Keratinocyte (primary cell): ENCODE data around the gene FLNC. TPM values are rescaled to one million over a fixed set of nuclear protein-coding genes. Genes with fewer than 3 reads are reported as not detected.
A peak's percentile ranks its signal among the peaks of the same experiment; 100 is the strongest.

Experiments
- DNase-seq: peaks from one replicate; pipeline ENCODE4 v3.0.0-alpha.2; 2011; ENCODE audit warnings: low read depth, missing footprints, low spot score
- FAIRE-seq: peaks from 2 replicates; lab custom pipeline; 2011; peaks lifted over from hg19 to GRCh38; lab: Jason Lieb, UNC
- H2AFZ ChIP-seq: 2 replicates; pipeline ENCODE4 v1.6.0; 2012; ENCODE audit warnings: low read length, control low read depth, inconsistent platforms; ENCODE audit not compliant: control insufficient read depth
- H3K27ac ChIP-seq: 2 replicates; pipeline ENCODE4 v1.5.1; 2011; ENCODE audit warnings: low read length; ENCODE audit not compliant: control insufficient read depth, insufficient read depth
- H3K27me3 ChIP-seq: 3 replicates; pipeline ENCODE4 v1.6.0; 2011; ENCODE audit warnings: low read length; ENCODE audit not compliant: control insufficient read depth, insufficient read depth; ENCODE audit errors: extremely low read depth
- H3K36me3 ChIP-seq, 2 experiments: 2 replicates in 1 of 2; 3 replicates in 1 of 2; pipeline ENCODE4 v1.5.1; 2011; ENCODE audit warnings: low read length in 2 of 2, mild to moderate bottlenecking in 1 of 2; ENCODE audit not compliant: control insufficient read depth in 2 of 2, insufficient read depth in 2 of 2; ENCODE audit errors: extremely low read depth in 1 of 2
- H3K4me1 ChIP-seq: 3 replicates; pipeline ENCODE4 v1.5.1; 2011; ENCODE audit warnings: low read length; ENCODE audit not compliant: control insufficient read depth, insufficient read depth; ENCODE audit errors: extremely low read depth
- H3K4me2 ChIP-seq: 3 replicates; pipeline ENCODE4 v1.6.0; 2011; ENCODE audit warnings: low read depth, low read length; ENCODE audit not compliant: control insufficient read depth, insufficient read depth; ENCODE audit errors: extremely low read depth
- H3K4me3 ChIP-seq, 3 experiments: fragments of 200-600 bp in 1 of 3; sonication (generic) in 1 of 3; 2 replicates in 2 of 3; 3 replicates in 1 of 3; pipeline ENCODE4 v1.5.1; 2011 to 2016; ENCODE audit warnings: low read length in 3 of 3, mild to moderate bottlenecking in 3 of 3, control low read depth in 2 of 3, inconsistent platforms in 1 of 3, low read depth in 1 of 3, mixed read lengths in 1 of 3, mixed run types in 1 of 3, moderate library complexity in 1 of 3; ENCODE audit not compliant: control insufficient read depth in 2 of 3, insufficient read depth in 2 of 3; ENCODE audit errors: extremely low read depth in 1 of 3
- H3K79me2 ChIP-seq: 2 replicates; pipeline ENCODE4 v1.6.0; 2012; ENCODE audit warnings: low read length; ENCODE audit not compliant: control insufficient read depth, insufficient read depth
- H3K9ac ChIP-seq: 3 replicates; pipeline ENCODE4 v1.6.0; 2011; ENCODE audit warnings: low read length; ENCODE audit not compliant: control insufficient read depth, insufficient read depth; ENCODE audit errors: extremely low read depth
- H3K9me1 ChIP-seq: 3 replicates; pipeline ENCODE4 v1.6.0; 2011; ENCODE audit warnings: low read length; ENCODE audit not compliant: control insufficient read depth, insufficient read depth; ENCODE audit errors: extremely low read depth
- H3K9me3 ChIP-seq: 2 replicates; pipeline ENCODE4 v1.5.1; 2012; ENCODE audit warnings: low read depth, low read length; ENCODE audit not compliant: control insufficient read depth
- H4K20me1 ChIP-seq: 3 replicates; pipeline ENCODE4 v1.6.0; 2011; ENCODE audit warnings: low read length; ENCODE audit not compliant: control insufficient read depth, insufficient read depth; ENCODE audit errors: extremely low read depth
- CTCF ChIP-seq, 3 experiments: IDR thresholded peaks in 1 of 3; conservative IDR thresholded peaks in 1 of 3; optimal IDR thresholded peaks in 1 of 3; 2 replicates in 2 of 3; 3 replicates in 1 of 3; pipeline versions ENCODE3 to v1.5.1; 2011; ENCODE audit warnings: low read length in 3 of 3, mild to moderate bottlenecking in 3 of 3, moderate library complexity in 2 of 3, control low read depth in 1 of 3, inconsistent platforms in 1 of 3; ENCODE audit not compliant: insufficient read depth in 2 of 3; ENCODE audit errors: extremely low read depth in 1 of 3
- EZH2 ChIP-seq: IDR thresholded peaks from one replicate; pipeline ENCODE4 v1.6.1; 2012; ENCODE audit warnings: inconsistent platforms, mild to moderate bottlenecking, low read length, moderate library complexity
- dilution Hi-C: fragments of 300-500 bp; cut with MboI; formaldehyde crosslinking; loops from one replicate; pipeline ENCODE4 v1.7.0; 2020; ENCODE audit warnings: low sequenced_read_pairs; ENCODE audit not compliant: extremely low pct_ligation_motif_present
- polyA plus RNA-seq, 5 experiments: library from polyadenylated mRNA; depleted of rRNA in 3 of 5; stranded (reverse) in 3 of 5; stranded (forward) in 1 of 5; unstranded in 1 of 5; fragments of >200 nt; gene quantifications; 1 replicate in 1 of 5; 2 replicates in 3 of 5; 3 replicates in 1 of 5; pipeline versions ENCODE4 v1.2.1 to v1.2.3, GENCODE V29; 2011 to 2012; ENCODE audit warnings: missing spikeins in 2 of 5, low read depth in 1 of 5, low replicate concordance in 1 of 5

FLNC gene
- polyA plus RNA-seq, 1 donor (not counting 4 experiments of a cell fraction or from before 2014, with no cell fraction given), result 0.03 TPM

- H3K9ac ChIP-seq, result peak overlapping the region; percentile 42
- peak; percentile 81 for FAIRE-seq
- H3K4me1 ChIP-seq, result peaks cover 37% of the 10 kb centered on the region
- TF ChIP-seq EZH2 (no peak), CTCF (optimal IDR thresholded peaks at IDR 0.05 in 1 of 3, IDR thresholded peaks at IDR 0.05 in 1 of 3, conservative IDR thresholded peaks at IDR 0.05 in 1 of 3; ENCODE audit: extremely low read depth in 1 of 3, insufficient read depth in 2 of 3, low read length in 3 of 3) (no peak)
- no peaks in the 10 kb centered on the region for H3K9me3 ChIP-seq
- no peak overlapping the region for H3K4me3 ChIP-seq
- no peaks in the 10 kb centered on the region for H3K9me1 ChIP-seq
- dilution Hi-C loops, result no loop called here
- H3K79me2 ChIP-seq, result no peaks in the 10 kb centered on the region
- H2AFZ ChIP-seq, result peak overlapping the region; percentile 64
- H3K27me3 ChIP-seq, result no peaks in the 10 kb centered on the region
- peak; percentile 79 for DNase-seq
- H4K20me1 ChIP-seq, result no peaks in the 10 kb centered on the region
- H3K4me2 ChIP-seq, result peak overlapping the region; percentile 67
- peak overlapping the region; percentile 10 for H3K27ac ChIP-seq
- no peaks in the 10 kb centered on the region for H3K36me3 ChIP-seq
Measured at GRCh38 chr7:128893251-128894100, 63.3 kb downstream of the FLNC start.

DNA sequence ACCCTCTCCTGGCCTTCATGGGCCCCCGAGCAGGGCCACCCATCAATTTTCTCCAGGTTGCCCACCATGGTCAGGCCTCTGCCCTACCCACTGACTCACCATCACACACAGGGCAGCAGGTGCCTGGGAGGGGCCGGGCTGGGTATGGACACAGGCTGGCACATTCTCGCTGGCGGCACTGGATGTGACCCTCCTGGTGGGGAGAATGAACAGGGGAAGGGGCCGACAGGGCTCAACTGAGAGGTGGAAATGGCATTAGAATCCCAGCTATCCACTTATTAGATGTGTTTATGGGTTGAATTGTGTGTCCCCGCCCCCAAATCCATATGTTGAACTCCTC lies 63.9 kb downstream of the FLNC start:
- Histone ChIP-seq H3K9me1 (no peaks in the 10 kb centered on the region), H3K27ac (no peak overlapping the region), H3K4me2 (no peak overlapping the region), H3K4me3 (no peak overlapping the region), H2AFZ (no peak overlapping the region), H3K36me3 (no peaks in the 10 kb centered on the region), H3K9me3 (no peaks in the 10 kb centered on the region), H3K9ac (no peak overlapping the region), H3K27me3 (no peaks in the 10 kb centered on the region), H3K79me2 (no peaks in the 10 kb centered on the region), H3K4me1 (peaks cover 37% of the 10 kb centered on the region), H4K20me1 (no peaks in the 10 kb centered on the region)
- TF ChIP-seq CTCF (optimal IDR thresholded peaks at IDR 0.05 in 1 of 3, IDR thresholded peaks at IDR 0.05 in 1 of 3, conservative IDR thresholded peaks at IDR 0.05 in 1 of 3; ENCODE audit: extremely low read depth in 1 of 3, insufficient read depth in 2 of 3, low read length in 3 of 3) (no peak), EZH2 (no peak)
- FAIRE-seq (no peak), DNase-seq (no peak)
- dilution Hi-C loops, result no loop called here
